NCI-H748 (cell line): ENCODE data around the gene SNX22.

Experiments used
- DNase-seq: peaks from one replicate; lab custom pipeline; 2025; ENCODE audit not compliant: unreplicated experiment; lab: John Stamatoyannopoulos, UW

Gene SNX22

DNA sequence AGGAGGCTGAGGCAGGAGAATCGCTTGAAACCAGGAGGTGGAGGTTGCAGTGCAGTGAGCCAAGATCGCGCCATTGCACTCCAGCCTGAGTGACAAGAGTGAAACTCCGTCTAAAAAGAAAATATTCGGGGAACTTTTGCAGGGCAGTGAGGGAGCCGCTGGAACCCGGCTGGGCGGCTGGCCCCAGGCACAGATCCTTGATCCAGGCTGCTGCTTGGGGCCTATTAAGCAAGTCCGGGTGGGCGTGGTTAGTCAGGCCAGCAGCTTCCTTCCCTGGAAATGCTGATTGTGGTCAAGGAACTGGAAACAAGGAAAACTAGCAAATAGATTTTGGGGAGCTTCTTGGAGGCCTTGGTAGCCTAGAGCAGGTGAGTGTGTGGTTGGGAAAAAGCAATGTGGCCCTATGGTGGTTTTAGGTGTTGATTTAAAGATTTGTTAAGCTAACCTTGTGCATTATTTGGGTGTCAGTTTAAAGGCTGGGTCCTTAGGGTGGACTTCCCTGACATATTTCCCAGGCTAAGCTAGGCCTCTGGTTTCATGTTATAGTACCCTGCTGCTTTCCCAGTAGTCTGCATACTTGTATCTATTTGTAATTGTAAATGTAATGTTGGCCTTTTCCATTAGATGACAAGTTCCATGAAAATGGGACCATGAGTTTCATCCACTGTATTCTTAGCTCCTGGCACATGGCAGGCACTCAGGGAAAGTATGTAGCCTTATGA, 17.7 kb upstream of the SNX22 start:
- DNase-seq, result no peak

GRCh38 chr15:64134345-64134829, 17.1 kb upstream of the SNX22 start:
- no peak for DNase-seq

DNA sequence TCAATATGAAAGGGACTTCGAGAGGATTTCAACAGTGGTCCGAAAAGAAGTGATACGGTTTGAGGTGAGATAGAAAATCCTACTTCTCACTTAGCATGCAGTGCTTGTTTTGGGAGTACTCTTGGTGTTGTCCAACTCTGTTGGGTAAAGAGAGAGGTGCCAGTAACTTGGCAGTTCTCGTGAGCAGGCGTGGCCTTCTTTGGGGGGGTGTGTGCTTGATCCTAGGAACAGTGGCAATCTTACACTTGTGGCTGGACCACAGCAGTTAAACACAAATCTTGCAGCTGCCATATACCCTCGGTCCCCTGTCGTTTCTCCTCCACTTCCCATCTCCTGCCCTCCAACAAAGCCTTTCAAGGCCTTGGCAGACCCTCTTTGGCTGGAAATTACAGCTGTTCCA, 15.2 kb upstream of the SNX22 start:
- no peak for DNase-seq

- no peak for DNase-seq
These were observed 14.2 kb upstream of the SNX22 start for GRCh38 chr15:64137226-64137833.

GRCh38 chr15:64138331-64138941, 13.1 kb upstream of the SNX22 start:
- DNase-seq, result no peak

GRCh38 chr15:64141798-64142512, 9.6 kb upstream of the SNX22 start:
- DNase-seq, result no peak

GRCh38 chr15:64143276-64143675, 8.3 kb upstream of the SNX22 start:
- DNase-seq, result no peak

GRCh38 chr15:64144192-64144564, 7.4 kb upstream of the SNX22 start:
- DNase-seq, result no peak

DNA sequence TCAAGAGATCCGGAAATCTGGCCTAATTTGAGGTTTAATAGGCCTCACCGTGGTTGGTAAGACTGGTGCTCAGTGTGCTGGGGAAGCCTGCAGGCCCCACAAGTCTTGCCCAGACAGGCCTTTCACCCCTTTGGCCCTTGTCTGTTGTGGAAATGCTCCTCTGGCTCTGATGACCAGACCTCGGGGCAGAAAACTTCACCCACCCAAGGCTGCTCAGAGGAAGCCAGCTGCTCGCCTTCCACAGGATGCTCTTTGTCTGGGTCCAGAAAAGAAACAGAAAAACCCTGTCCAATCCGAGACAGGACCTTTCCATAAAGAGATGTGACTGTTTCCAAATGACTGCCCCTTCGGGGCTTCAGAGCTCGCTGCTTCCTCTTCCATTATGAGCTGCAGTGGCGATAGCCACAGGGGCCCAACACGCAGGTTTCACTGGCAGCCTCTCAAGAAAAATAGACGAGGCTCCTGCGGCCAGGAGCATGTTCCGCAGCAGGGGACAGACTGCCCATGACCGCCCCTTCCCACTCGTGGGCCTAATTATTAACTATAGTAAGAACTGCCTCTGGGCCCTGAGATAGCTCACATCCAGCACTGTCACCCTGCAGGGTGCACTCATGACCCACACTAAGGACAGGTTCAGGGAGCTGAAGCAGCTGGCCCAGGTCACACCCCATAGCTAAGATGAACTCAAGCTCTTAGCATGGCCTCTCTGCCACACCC, 6.8 kb upstream of the SNX22 start:
- no peak for DNase-seq

GRCh38 chr15:64146041-64146440, 5.5 kb upstream of the SNX22 start:
- no peak for DNase-seq

GRCh38 chr15:64146520-64146884, 5.0 kb upstream of the SNX22 start:
- DNase-seq, result no peak

- no peak for DNase-seq
These were observed 4.4 kb upstream of the SNX22 start for GRCh38 chr15:64146885-64147681.

GRCh38 chr15:64148168-64148567, 3.4 kb upstream of the SNX22 start:
- DNase-seq, result no peak

GRCh38 chr15:64148581-64148980, 3.0 kb upstream of the SNX22 start:
- DNase-seq, result no peak

DNA sequence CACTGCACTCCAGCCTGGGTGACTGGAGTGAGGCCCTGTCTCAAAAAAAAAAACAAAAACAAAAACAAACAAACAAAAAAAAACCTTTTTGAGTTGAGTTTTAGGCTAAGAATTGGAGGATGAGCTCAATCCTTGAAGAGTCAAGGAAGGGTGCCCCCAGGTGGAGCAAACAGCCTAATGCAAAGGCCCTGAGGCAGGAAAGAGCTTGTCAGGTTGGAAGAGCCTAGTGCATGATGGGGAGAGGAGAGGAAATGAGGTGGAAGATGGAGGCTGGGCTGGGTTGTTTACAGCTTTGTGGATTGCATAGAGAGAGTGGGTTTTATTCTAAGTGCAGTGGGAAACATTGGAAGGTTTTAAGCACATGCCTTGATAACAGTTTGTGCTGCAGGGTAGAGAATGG, 2.1 kb upstream of the SNX22 start:
- DNase-seq, result no peak

GRCh38 chr15:64149893-64150578, 1.5 kb upstream of the SNX22 start:
- DNase-seq, result no peak

DNA sequence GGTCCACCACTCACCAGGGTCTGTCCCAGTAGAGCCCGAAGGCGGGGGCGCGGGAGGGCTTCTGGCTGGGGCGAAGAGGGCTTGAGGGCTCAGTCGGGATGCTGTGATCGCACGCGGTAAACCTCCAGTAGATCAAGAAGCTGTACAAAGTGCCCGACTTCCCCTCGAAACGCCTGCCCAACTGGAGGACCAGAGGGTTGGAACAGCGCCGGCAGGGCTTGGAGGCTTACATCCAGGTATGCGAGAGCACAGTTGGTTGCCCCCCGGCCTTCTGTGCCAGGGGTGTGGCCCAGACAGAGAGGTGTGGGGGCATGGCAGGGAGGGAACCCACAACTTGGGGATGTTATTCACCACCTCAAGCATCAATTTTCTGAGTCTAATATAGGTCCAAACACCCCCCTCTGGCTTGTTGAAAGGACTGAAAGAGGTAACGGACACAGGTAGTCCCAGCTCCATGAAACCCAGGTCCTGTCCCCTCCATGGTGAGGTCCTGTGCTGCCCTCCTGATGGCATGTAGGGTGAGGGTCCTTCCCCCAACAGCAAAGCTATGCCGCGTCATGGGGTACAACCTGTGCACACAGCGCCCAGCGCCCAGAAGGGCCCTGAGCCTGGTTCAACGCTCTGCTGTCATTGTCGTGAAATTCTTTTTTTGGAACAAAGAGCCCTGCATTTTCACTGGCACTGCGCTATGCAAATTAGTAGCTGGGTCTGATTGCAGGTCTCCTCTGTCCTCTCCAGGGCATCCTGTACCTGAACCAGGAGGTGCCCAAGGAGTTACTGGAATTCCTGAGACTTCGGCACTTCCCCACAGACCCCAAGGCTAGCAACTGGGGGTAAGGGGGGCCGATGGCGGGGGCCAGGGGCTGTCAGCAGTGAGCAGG, 1.2 kb downstream of the SNX22 start:
- peak; percentile 52 for DNase-seq

- DNase-seq, result peak; percentile 83
These were observed 2.2 kb downstream of the SNX22 start for GRCh38 chr15:64153480-64154367.
